ENCODE measurements around the gene PTPRN2. TPM values are rescaled to one million over a fixed set of nuclear protein-coding genes. Genes with fewer than 3 reads are reported as not detected.
A peak's percentile ranks its signal among the peaks of the same experiment; 100 is the strongest.

PTPRN2 gene
- total and polyA plus RNA-seq, 2 of the 8 experiments (the other 6 are each of a cell fraction or from before 2014, with no cell fraction given) = 2.6 to 4.5 TPM

- CTCF ChIA-PET (ENCODE audit: partially characterized antibody) = interaction anchor here (1.0 to 2.1 kb wide), 8 partner anchors 13 to 34 kb away, joined by 3 to 7 read pairs (median 4); no protein-coding TSS in a partner anchor
- no peak overlapping the region for H2BK15ac ChIP-seq (ENCODE audit: low read length)
- no peak for DNase-seq (ENCODE audit: low read depth in 1 of 2, low spot score in 2 of 2)
- no peak overlapping the region for H2AFZ ChIP-seq (ENCODE audit: low read length)
- WGBS, 2 experiments (ENCODE audit: extremely low coverage in 1 of 2, insufficient coverage in 1 of 2, insufficient read length in 1 of 2, insufficient replicate concordance in 2 of 2, low coverage in 1 of 2, low lambda C conversion rate in 2 of 2, missing lambda C conversion rate in 1 of 2) = 44% methylated on average over 11 of the region's 11 CpGs; no CpG with 5 or more reads in 1 of the 2 experiments
- H3K27me3 ChIP-seq (replicated peaks in 1 of 4; ENCODE audit: control insufficient read depth in 3 of 4, extremely low read depth in 1 of 4, insufficient read depth in 3 of 4, low read length in 3 of 4) = peaks cover 0 to 9% (median 6%) of the 10 kb centered on the region in 4 experiments; a peak in 6 of 7 replicates
- no peak overlapping the region for H3K14ac ChIP-seq (ENCODE audit: insufficient read length)
- no peaks in the 10 kb centered on the region for H3K36me3 ChIP-seq (ENCODE audit: control insufficient read depth in 2 of 4, insufficient read depth in 4 of 4, low read length in 3 of 4)
- no peak for FAIRE-seq
- no peak overlapping the region for H3K4ac ChIP-seq (replicated peaks; ENCODE audit: insufficient read length, low read depth, low read length)
- no peak overlapping the region for H2BK120ac ChIP-seq (replicated peaks; ENCODE audit: low read depth, low read length)
- H3K56ac ChIP-seq (replicated peaks; ENCODE audit: insufficient read length, low read depth, low read length) = no peak overlapping the region
- 0 out of 2 replicates have a peak overlapping the region, but pooled peaks have one; percentile 53 for H3K18ac ChIP-seq (ENCODE audit: extremely low read depth, low read length)
- H2BK20ac ChIP-seq (ENCODE audit: low read length) = no peak overlapping the region
- no peak overlapping the region for H3K9ac ChIP-seq (replicated peaks in 1 of 4; ENCODE audit: extremely low read depth in 1 of 4, low read depth in 3 of 4, low read length in 3 of 4)
- no peak overlapping the region for H3K4me3 ChIP-seq (ENCODE audit: extremely low read depth in 1 of 4, insufficient read depth in 2 of 4, low read depth in 3 of 4, low read length in 4 of 4)
- no peak overlapping the region for H3K27ac ChIP-seq (ENCODE audit: low read depth, low read length)
- H3K9me3 ChIP-seq (ENCODE audit: insufficient read depth in 2 of 2, low read depth in 1 of 2, low read length in 1 of 2) = no peaks in the 10 kb centered on the region
- H2BK5ac ChIP-seq (ENCODE audit: low read depth, low read length) = no peak overlapping the region
- no peak overlapping the region for H3K23ac ChIP-seq (ENCODE audit: insufficient read length)
- peak overlapping the region; percentile 3 for H4K91ac ChIP-seq (replicated peaks; ENCODE audit: insufficient read length, low read length)
- H4K20me1 ChIP-seq (replicated peaks in 1 of 2; ENCODE audit: control insufficient read depth in 1 of 2, insufficient read depth in 2 of 2, low read length in 2 of 2) = no peaks in the 10 kb centered on the region
- H3K4me1 ChIP-seq (replicated peaks in 1 of 4; ENCODE audit: control insufficient read depth in 3 of 4, insufficient read depth in 4 of 4, low read length in 3 of 4) = peaks cover 10 to 46% (median 27%) of the 10 kb centered on the region in 4 experiments
- peaks cover 20% of the 10 kb centered on the region for H3K23me2 ChIP-seq (ENCODE audit: low read depth, low read length)
- H3K79me1 ChIP-seq (ENCODE audit: low read depth, low read length) = no peaks in the 10 kb centered on the region
- TF ChIP-seq RAD21 (IDR thresholded peaks at IDR 0.05 in 1 of 2, conservative IDR thresholded peaks at IDR 0.05 in 1 of 2; ENCODE audit: low read depth in 2 of 2, low read length in 2 of 2) = peak in 1 of 2 experiments; percentile 36; a peak in 2 of 4 replicates
- no peak for TF ChIP-seq EGR1 (IDR thresholded peaks at IDR 0.05; ENCODE audit: borderline replicate concordance, low read depth, low read length)
- H3K4me2 ChIP-seq (ENCODE audit: insufficient read depth in 1 of 2, low read depth in 2 of 2, low read length in 2 of 2) = no peak overlapping the region; a peak in 1 of 4 replicates
- no peak overlapping the region for H4K8ac ChIP-seq (ENCODE audit: extremely low read depth, insufficient read depth, low read length)
- H4K5ac ChIP-seq (ENCODE audit: insufficient read length, low read depth, low read length) = no peak overlapping the region
- no peaks in the 10 kb centered on the region for H3K79me2 ChIP-seq (ENCODE audit: control insufficient read depth in 1 of 2, insufficient read depth in 2 of 2, low read length in 2 of 2)
- POLR2A ChIA-PET (ENCODE audit: partially characterized antibody) = interaction anchor here (1.3 kb wide), 1 partner anchor 21 kb away, joined by 3 read pairs; no protein-coding TSS in a partner anchor
- no peak overlapping the region for H2BK12ac ChIP-seq (ENCODE audit: low read depth, low read length)
- no peak overlapping the region for H2AK5ac ChIP-seq (ENCODE audit: low read depth, low read length)
Measured at GRCh38 chr7:158010961-158011693, 576.5 kb downstream of the PTPRN2 start.

Data from H1 (cell line).